Stimulated activated naive CD8-positive, alpha-beta T cell treated with anti-CD3 and anti-CD28 coated beads, Interleukin-15, amount 100 ng/mL, for 72 hours (primary cell): ENCODE data around the gene SNRPD2.

Source experiments
- ATAC-seq: fragments of 150-1000 bp; cut with Tn5 transposase; 2 replicates; pipeline ENCODE4 v1.10.0; 2021; ENCODE audit warnings: mild to moderate bottlenecking, moderate library complexity
- DNase-seq, 2 donors: peaks; one replicate each; pipeline ENCODE4 v3.0.0; 2021 to 2022
- H3K27ac Mint-ChIP-seq, 2 donors: one replicate each; pipeline ENCODE4 v1.8.0; 2022; ENCODE audit warnings: mild to moderate bottlenecking in 2 of 2, mixed read lengths in 2 of 2, moderate library complexity in 2 of 2
- H3K27me3 Mint-ChIP-seq: one replicate; pipeline ENCODE4 v1.8.0; 2022; ENCODE audit warnings: mixed read lengths
- H3K4me1 Mint-ChIP-seq: one replicate; pipeline ENCODE4 v1.8.0; 2022; ENCODE audit warnings: mild to moderate bottlenecking, mixed read lengths
- H3K4me3 Mint-ChIP-seq, 2 donors: one replicate each; pipeline ENCODE4 v1.8.0; 2022; ENCODE audit warnings: mild to moderate bottlenecking in 2 of 2, mixed read lengths in 2 of 2, moderate library complexity in 1 of 2
- H3K9me3 Mint-ChIP-seq, 2 donors: one replicate each; pipeline ENCODE4 v1.8.0; 2022; ENCODE audit warnings: mixed read lengths in 2 of 2

Gene SNRPD2

DNA sequence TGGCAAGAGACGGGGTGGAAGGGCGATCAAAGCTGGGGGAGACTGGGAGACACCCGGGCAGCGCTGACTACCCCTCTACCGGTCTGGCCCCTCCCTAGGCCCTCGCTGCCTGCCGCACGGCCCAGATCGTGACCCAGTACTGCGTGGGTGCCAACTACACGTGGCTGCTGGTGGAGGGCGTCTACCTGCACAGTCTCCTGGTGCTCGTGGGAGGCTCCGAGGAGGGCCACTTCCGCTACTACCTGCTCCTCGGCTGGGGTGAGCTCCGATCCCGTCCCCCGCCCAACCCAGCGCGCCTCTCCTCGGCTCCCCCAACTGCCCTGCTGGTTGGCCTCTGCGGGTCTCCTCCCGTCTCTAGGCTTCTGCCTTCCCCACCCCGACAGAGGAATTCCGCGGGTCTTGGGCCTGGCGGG is 14.9 kb downstream of the SNRPD2 start:
- peak; percentile 56 for ATAC-seq
- Mint-ChIP-seq H3K4me1 (peaks cover 36% of the 10 kb centered on the region), H3K27me3 (no peaks in the 10 kb centered on the region), H3K4me3 (peak overlapping the region; percentile 56 to 90), H3K27ac (no peak overlapping the region), H3K9me3 (no peaks in the 10 kb centered on the region)
- DNase-seq = peak in 1 of 2 donors; percentile 56

DNA sequence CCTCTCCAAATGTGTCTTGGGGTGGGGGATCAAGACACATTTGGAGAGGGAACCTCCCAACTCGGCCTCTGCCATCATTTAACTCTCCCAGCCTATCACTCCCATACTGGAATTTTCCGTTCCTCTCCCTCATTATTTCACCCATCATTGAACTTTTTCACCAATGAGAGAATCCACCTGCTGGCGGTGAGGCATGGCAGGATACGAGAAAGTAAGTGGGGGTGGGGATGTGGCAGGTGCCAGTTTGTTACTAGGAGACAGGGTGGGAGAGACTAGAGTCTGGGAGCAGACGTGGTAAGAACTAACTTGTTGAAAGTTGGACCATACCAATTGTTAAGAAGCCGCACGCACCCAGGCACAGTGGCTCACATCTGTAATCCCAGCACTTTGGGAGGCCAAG is 16.8 kb downstream of the SNRPD2 start:
- H3K9me3 Mint-ChIP-seq = no peaks in the 10 kb centered on the region
- H3K4me3 Mint-ChIP-seq = no peak overlapping the region
- DNase-seq (no peak), ATAC-seq (no peak)
- no peak overlapping the region for H3K27ac Mint-ChIP-seq
- H3K4me1 Mint-ChIP-seq = peaks cover 44% of the 10 kb centered on the region
- H3K27me3 Mint-ChIP-seq = peaks cover 14% of the 10 kb centered on the region

DNA sequence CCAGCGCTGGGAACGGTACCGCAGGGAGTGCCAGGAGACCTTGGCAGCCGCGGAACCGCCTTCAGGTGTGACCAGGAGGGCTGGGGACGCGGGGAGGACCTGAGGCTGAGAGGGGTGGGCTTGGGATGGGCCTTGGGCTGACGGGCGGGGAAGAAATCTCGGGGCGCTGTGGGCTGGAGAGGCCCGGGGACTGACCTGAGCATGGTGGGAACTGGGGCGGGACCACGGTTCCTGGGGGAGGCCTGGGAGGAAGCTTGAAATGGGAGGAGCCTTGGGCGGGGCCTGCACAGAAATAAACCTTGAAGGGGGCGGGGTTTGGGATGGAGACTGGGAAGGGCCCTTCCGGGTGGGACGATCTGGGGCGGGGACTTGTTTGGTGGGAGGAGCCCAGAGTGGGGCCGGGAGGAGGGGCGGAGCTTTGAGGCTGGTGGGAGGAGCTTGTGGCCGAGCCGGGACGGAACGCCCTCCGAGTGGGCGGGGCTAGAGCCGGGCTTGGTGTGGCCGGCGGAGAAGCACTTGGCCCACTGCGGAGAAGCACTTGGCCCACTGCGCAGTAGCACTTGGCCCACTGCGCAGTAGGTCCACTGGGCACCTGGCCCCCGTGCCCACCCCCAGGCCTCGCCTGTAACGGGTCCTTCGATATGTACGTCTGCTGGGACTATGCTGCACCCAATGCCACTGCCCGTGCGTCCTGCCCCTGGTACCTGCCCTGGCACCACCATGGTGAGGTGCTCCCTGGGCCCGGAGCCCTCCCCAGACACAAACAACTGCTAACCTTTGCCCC is 20.9 kb downstream of the SNRPD2 start:
- Mint-ChIP-seq H3K27me3 (peaks cover 24% of the 10 kb centered on the region), H3K4me3 (peak overlapping the region; percentile 71 to 75), H3K4me1 (peaks cover 41% of the 10 kb centered on the region), H3K9me3 (no peaks in the 10 kb centered on the region), H3K27ac (peak overlapping the region in 1 of 2 donors; percentile 12)
- DNase-seq = peak; percentile 80 to 81
- peak; percentile 51 for ATAC-seq

DNA sequence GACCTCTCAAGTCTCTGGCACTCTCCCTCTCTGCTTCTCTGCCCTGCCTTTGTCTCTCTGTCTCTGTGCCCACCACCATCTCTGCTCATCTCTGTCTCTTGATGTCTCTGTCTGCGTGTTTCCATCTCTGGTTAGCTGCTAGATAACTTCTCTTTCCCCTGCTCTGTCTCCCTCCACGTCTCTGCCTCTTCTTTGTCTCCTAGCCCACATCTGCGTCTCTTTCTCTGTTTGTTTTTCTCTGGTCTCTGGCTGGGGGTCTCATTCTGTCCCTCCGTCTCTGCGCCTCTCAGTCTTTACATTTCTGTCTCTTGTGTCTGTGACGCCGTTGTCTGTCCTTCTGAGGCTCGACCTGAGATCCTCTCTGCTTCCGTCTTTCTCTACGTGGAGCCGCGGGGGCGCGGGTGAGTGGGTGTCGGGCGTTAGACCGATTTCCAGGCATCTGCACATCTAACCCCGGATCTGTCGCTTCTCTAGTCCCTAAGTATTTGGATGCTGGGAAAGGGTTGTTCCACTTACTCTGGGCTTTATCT is 23.3 kb downstream of the SNRPD2 start:
- Mint-ChIP-seq H3K27me3 (peaks cover 24% of the 10 kb centered on the region), H3K9me3 (no peaks in the 10 kb centered on the region), H3K4me3 (peak overlapping the region; percentile 86 to 90), H3K27ac (peak overlapping the region; percentile 74 to 83), H3K4me1 (peaks cover 40% of the 10 kb centered on the region)
- ATAC-seq = peak; percentile 0
- DNase-seq = no peak

DNA sequence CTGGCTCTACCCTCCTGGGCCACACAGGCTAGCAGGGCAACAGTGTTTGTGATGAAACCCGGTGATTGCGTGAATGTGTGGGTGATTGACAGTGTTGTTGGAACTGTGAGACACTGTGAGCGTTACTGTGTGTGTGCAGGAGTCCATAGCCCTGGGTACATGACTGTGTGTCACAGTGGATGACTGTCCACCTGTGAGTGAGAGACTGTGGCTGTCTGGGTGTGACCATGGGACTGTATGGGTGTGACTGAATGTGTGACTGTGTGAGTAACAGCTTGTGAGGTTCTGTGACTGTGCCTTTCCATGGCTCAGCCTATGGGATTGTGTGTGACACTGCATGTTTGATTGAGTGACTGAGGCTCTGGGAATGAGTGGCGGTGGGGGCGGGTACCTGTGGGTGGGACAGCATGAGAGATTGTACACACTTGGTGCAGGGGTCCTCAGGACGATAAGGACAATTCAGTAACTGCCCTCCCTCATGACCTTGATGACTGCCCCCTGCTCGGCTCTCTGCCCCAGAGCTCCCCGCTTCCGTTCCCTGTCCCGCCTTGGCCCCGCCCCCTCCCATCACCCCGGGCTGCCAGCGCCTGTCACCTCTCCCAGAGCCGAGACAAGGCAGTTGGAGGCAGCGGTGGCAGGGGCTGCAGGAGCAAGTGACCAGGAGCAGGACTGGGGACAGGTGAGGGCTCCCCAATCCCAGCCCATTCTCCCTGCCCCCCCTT is 24.0 kb downstream of the SNRPD2 start, which contains the start of gene GIPR:
Gene GIPR, plus strand, starts transcription at position 602 of the 722 bp plus-strand sequence. CDS start 1,300 bp downstream, outside the sequence.
- peak within 1 kb of the TSS; percentile 74 to 83 for H3K27ac Mint-ChIP-seq
- DNase-seq = peak in 1 of 2 donors; percentile 68
- H3K4me1 Mint-ChIP-seq = peaks cover 40% of the 10 kb centered on the region
- peak; percentile 85 for ATAC-seq
- H3K27me3 Mint-ChIP-seq = peaks cover 24% of the 10 kb centered on the region
- H3K9me3 Mint-ChIP-seq = no peaks in the 10 kb centered on the region
- peak within 1 kb of the TSS; percentile 86 to 90 for H3K4me3 Mint-ChIP-seq

DNA sequence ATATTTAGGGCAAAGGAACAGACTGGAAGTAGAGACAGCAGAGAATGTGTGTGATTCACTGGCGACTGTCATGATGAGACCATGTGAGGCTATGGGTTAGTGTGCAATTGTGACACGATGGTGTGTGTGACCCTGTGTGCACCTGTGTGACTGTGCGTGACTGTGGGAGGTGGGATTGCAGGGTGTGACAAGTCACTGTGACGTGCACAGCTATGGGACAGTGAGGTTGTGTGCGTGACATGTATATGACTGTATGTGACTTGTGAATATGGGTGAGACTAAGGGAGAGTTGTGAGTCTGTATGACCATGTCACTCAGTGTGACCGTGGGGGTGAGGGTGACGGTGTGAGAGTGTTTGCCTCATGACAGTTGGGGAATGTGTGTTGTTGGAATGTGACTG is 27.2 kb downstream of the SNRPD2 start:
- H3K4me1 Mint-ChIP-seq = peaks cover 23% of the 10 kb centered on the region
- H3K4me3 Mint-ChIP-seq = no peak overlapping the region
- no peaks in the 10 kb centered on the region for H3K9me3 Mint-ChIP-seq
- ATAC-seq (no peak), DNase-seq (no peak)
- no peak overlapping the region for H3K27ac Mint-ChIP-seq
- peaks cover 9% of the 10 kb centered on the region for H3K27me3 Mint-ChIP-seq

DNA sequence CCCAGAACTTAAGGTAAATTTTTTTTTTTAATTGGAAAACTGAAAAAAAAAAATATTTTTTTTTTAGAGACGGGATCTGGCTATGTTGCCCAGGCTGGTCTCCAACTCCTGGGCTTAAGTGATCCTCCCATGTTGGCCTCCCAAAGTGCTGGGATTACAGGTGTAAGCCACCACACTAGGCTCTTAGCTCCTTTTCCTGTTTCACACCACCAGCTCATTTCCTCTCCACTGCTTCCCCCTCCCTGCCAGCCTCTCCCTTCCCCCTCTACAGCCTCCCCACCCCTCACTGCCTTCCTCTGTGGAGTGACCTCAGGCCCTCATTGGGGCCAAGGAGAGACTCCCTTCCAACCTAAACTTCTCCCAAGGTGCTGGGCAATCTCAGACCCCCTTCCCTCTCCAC is 28.0 kb downstream of the SNRPD2 start:
- H3K4me1 Mint-ChIP-seq = peaks cover 15% of the 10 kb centered on the region
- H3K9me3 Mint-ChIP-seq = no peaks in the 10 kb centered on the region
- H3K27ac Mint-ChIP-seq = no peak overlapping the region
- ATAC-seq (no peak), DNase-seq (no peak)
- H3K4me3 Mint-ChIP-seq = no peak overlapping the region
- peaks cover 9% of the 10 kb centered on the region for H3K27me3 Mint-ChIP-seq

DNA sequence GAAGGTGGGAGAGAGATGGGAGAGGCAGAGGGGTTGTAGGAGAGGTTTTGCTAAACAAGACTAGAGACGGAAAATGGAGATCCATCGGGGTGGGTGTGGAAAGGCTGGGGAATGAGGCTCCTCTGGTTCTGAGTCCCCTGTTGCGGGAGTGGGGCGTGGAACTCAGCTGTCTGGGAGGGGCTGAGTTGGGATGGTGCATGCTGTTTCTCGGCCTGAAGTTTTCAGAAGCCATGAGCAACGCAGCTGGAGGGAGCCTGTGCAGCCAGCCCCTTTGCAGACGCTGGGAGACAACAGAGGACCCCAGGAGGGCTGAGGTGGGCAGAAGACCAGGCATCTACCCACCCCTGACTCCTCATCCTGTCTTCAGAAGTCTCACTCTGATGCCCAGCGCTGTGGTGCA is 31.1 kb downstream of the SNRPD2 start:
- ATAC-seq (no peak), DNase-seq (no peak)
- H3K27ac Mint-ChIP-seq = no peak overlapping the region
- no peak overlapping the region for H3K4me3 Mint-ChIP-seq
- H3K9me3 Mint-ChIP-seq = no peaks in the 10 kb centered on the region
- H3K27me3 Mint-ChIP-seq = peaks cover 9% of the 10 kb centered on the region
- H3K4me1 Mint-ChIP-seq = no peaks in the 10 kb centered on the region

DNA sequence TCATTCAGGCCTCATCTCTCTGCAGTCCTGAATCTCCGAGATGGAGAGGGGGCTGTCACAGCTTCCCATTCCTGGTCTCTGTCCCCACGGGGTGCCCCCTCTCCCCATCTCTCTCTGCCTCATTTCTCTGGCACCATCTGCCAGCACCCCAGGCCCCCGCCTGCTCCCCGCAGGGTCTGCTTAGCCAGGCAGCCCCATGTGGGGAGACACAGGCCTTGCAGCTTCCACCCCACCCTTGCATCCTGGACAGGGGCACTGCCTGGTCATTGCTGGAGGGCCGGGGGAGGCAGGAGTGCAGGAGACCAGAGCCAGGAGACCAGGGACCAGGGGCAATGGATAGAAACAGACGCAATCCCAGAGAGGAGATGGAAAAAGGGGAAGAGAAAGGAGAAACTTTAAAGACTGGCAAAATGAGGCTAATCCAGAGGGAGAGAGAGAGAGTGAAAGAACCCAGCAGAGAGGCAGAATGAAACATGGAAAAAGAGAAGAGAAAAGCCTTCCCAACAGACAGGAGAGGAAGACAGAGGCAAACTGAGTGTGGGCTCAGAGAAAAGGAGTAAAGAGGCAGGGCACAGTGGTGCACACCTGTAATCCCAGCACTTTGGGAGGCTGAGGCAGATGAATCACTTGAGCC is 32.5 kb downstream of the SNRPD2 start:
- Mint-ChIP-seq H3K4me3 (no peak overlapping the region), H3K9me3 (no peaks in the 10 kb centered on the region), H3K27me3 (peaks cover 9% of the 10 kb centered on the region), H3K27ac (no peak overlapping the region), H3K4me1 (no peaks in the 10 kb centered on the region)
- no peak for ATAC-seq
- no peak for DNase-seq

DNA sequence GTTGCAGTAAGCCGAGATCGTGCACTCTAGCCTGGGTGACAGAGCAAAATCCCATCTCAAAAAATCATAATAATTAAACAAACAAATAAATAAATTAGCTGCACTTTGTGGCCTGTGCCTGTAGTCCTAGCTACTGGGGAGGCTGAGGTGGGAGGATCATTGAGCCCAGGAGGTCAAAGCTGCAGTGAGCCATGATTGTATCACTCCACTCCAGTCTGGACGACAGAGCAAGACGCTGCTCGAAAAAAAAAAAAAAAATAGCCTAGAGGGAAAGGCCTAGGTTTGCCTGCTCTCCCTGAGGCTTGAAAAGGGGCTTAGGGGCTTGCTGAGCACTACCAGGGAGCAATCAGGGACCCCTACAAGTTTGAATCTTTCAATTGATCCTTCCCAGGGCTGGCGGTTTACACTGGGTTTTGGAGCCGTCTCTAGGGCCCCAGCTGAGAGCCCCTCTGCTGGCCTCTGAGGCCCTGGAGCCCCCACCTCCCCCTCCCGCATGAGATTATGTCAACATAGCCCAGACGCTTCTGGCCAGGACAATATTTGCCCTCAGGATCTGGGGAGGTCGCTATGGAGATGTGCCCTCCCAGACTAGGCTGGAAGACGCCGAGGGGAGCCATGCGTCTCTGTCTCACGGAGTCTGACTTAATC is 34.1 kb downstream of the SNRPD2 start:
- H3K4me1 Mint-ChIP-seq = no peaks in the 10 kb centered on the region
- H3K9me3 Mint-ChIP-seq = no peaks in the 10 kb centered on the region
- ATAC-seq (no peak), DNase-seq (no peak)
- peaks cover 16% of the 10 kb centered on the region for H3K27me3 Mint-ChIP-seq
- H3K27ac Mint-ChIP-seq = no peak overlapping the region
- H3K4me3 Mint-ChIP-seq = no peak overlapping the region

DNA sequence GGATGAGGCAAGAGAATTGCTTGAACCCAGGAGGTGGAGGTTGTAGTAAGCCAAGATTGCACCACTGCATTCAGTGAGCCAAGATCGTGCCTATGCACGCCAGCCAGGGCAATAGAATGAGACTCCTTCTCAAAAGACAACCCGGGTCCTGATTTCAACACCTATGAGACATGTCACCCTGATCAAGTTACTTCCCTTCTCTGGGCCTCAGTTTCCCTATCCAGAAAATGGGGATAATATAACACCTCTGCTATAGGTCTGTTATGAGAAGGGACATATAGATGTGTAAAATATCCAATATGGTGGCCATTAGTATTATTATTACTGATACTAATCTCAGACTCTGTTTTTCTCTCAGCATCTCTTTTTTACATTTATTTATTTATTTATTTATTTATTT is 36.7 kb downstream of the SNRPD2 start:
- Mint-ChIP-seq H3K27ac (no peak overlapping the region), H3K4me3 (no peak overlapping the region), H3K27me3 (peaks cover 16% of the 10 kb centered on the region), H3K4me1 (no peaks in the 10 kb centered on the region), H3K9me3 (no peaks in the 10 kb centered on the region)
- ATAC-seq = no peak
- no peak for DNase-seq

DNA sequence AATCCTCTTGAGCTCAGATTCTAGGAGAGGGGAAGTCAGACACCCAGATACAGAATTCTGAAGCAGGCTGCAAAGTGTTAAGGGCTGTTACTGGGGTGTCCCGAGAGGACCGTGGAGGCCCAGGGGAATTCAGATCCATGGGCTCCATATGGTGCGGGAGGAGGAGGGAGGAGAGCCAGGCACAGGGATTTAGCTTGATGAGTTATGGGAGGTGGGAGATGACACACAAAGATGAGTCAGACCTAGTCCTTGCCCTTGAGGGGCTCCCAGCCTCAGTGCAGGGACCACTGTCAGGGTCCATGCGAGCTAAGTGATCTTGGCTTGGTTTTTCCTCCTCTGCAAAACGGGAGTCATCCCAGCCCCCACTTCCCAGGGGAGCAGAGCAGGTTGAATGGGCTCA is 38.1 kb downstream of the SNRPD2 start:
- Mint-ChIP-seq H3K27ac (no peak overlapping the region), H3K9me3 (no peaks in the 10 kb centered on the region), H3K4me1 (no peaks in the 10 kb centered on the region), H3K4me3 (no peak overlapping the region), H3K27me3 (peaks cover 6% of the 10 kb centered on the region)
- DNase-seq (no peak), ATAC-seq (no peak)

DNA sequence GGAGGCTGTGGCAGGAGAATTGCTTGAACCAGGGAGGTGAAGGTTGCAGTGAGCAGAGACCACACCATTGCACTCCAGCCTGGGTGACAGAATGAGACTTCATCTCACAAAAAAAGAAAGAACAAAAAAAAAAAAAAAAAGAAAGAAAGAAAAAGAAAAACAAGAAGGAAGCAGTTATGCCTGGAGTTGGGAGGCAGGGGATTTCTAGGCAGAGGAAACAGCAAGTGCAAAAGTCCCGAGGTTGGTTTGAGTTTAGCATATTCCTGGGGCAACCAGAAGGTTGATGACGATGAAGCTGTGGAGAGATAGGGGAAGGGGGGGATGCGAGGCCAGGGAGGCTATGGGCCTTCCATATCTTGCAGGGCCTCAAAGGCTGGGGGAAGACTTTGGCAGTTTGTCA is 41.0 kb downstream of the SNRPD2 start:
- Mint-ChIP-seq H3K9me3 (no peaks in the 10 kb centered on the region), H3K27me3 (peaks cover 6% of the 10 kb centered on the region), H3K27ac (no peak overlapping the region), H3K4me3 (no peak overlapping the region), H3K4me1 (peaks cover 9% of the 10 kb centered on the region)
- DNase-seq (no peak), ATAC-seq (no peak)

DNA sequence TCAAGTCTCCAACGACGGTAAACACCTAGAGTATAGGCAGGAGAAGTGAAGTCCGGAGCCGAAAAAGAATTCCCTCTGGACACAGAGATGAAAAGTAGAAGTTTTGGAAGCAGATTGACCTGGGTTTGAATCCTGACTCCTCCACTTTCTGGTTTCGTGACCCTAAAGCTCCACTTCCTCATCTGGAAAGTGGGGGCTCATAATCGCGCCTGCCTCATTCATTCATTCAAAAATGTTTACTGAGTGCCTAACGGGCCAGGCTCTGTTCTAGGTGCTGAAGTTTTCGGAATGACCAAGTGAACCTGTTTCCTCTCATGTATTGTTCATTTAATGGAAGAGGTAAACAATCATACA is 45.4 kb downstream of the SNRPD2 start:
- peak overlapping the region; percentile 81 to 85 for H3K4me3 Mint-ChIP-seq
- ATAC-seq = no peak
- DNase-seq = no peak
- no peaks in the 10 kb centered on the region for H3K9me3 Mint-ChIP-seq
- peak overlapping the region; percentile 89 to 93 for H3K27ac Mint-ChIP-seq
- H3K27me3 Mint-ChIP-seq = peaks cover 10% of the 10 kb centered on the region
- peaks cover 42% of the 10 kb centered on the region for H3K4me1 Mint-ChIP-seq

DNA sequence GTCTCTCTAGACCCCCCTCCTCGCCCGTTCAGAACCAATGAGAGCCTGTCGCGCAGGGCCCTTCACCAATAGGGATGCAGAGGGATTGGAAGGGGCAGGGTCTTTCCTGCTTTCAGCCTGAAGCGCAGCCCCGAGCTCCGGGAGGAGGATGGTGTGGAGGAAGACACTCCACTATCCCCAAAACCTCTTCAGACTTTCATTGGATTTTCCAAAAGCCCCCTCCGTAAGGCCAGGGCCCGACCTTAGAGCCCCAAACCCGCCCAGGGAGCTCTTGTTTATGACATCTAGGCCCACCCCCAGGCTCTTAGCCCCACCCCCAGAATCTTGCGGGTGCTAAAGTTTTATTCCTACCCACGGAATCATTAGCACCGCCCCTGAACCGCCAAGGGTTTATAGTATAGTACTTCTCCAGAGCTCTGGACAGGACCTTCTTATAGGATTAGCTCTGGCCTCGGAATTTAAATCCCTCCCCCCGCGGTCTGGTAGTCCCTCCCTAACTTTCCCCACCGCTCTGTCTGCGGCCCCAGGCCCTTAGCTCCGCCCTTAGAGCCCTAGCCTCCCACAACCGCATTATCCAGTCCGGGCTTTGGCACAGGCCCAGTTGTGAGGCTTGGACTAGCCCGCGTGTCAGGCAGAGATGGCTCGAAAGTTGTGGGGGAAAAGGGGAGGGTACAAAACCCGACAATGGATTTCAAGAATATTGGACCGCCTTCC is 46.0 kb downstream of the SNRPD2 start:
- ATAC-seq (peak; percentile 51), DNase-seq (peak; percentile 89 to 94)
- H3K9me3 Mint-ChIP-seq = no peaks in the 10 kb centered on the region
- H3K4me3 Mint-ChIP-seq = peak overlapping the region; percentile 81 to 85
- peaks cover 48% of the 10 kb centered on the region for H3K4me1 Mint-ChIP-seq
- peaks cover 10% of the 10 kb centered on the region for H3K27me3 Mint-ChIP-seq
- H3K27ac Mint-ChIP-seq = peak overlapping the region; percentile 89 to 93
